OCI-LY7 (cell line): ENCODE measurements around the gene INPP5J. TPM values are rescaled to one million over a fixed set of nuclear protein-coding genes. Genes with fewer than 3 reads are reported as not detected.

Source experiments
- BruUV-seq: library from RNA; stranded (reverse); fragments of 400-500 nt; replicated peaks from 2 replicates; lab custom pipeline; 2021; lab: Mats Ljungman, UMichigan
- CTCF ChIA-PET: fragments of 300-600 bp; sonication (Branson Sonifier 250); formaldehyde crosslinking; loops from one replicate; lab custom pipeline; 2022; ENCODE audit warnings: antibody characterized with exemption; ENCODE audit not compliant: unreplicated experiment; lab: Charles Lee
- POLR2A ChIA-PET: fragments of 300-600 bp; sonication (Branson Sonifier 250); formaldehyde crosslinking; loops from one replicate; lab custom pipeline; 2022; ENCODE audit warnings: antibody characterized with exemption; lab: Charles Lee
- DNase-seq: peaks from one replicate; pipeline ENCODE4 v3.0.0-alpha.2; 2015; ENCODE audit warnings: low spot score
- H2AFZ ChIP-seq: fragments of 200-600 bp; sonication (generic), shearing (Covaris generic); 2 replicates; pipeline ENCODE4 v1.6.1; 2014; ENCODE audit warnings: mild to moderate bottlenecking, antibody characterized with exemption, low read length, moderate library complexity
- H3K27ac ChIP-seq: fragments of 200-600 bp; sonication (generic); 2 replicates; pipeline ENCODE4 v1.5.1; 2014; ENCODE audit warnings: mixed run types, low read depth, mild to moderate bottlenecking, moderate library complexity, low read length, inconsistent platforms; ENCODE audit not compliant: poor library complexity, severe bottlenecking
- H3K36me3 ChIP-seq: fragments of 200-600 bp; sonication (generic); 2 replicates; pipeline ENCODE4 v1.6.1; 2014; ENCODE audit warnings: mild to moderate bottlenecking, antibody characterized with exemption, low read length, moderate library complexity, mixed read lengths; ENCODE audit not compliant: insufficient read depth
- H3K4me1 ChIP-seq: fragments of 200-600 bp; sonication (generic); 2 replicates; pipeline ENCODE4 v1.5.1; 2014; ENCODE audit warnings: mild to moderate bottlenecking, low read length; ENCODE audit not compliant: insufficient read depth, poor library complexity, severe bottlenecking
- H3K4me2 ChIP-seq: fragments of 200-600 bp; sonication (generic); 2 replicates; pipeline ENCODE4 v1.6.1; 2014; ENCODE audit warnings: mild to moderate bottlenecking, low read length
- H3K4me3 ChIP-seq: fragments of 200-600 bp; sonication (generic); 2 replicates; pipeline ENCODE4 v1.5.1; 2014; ENCODE audit warnings: mild to moderate bottlenecking, low read depth, low read length; ENCODE audit not compliant: poor library complexity, severe bottlenecking
- H3K79me2 ChIP-seq: fragments of 200-600 bp; sonication (generic); 2 replicates; pipeline ENCODE4 v1.6.1; 2016; ENCODE audit warnings: low read depth, mild to moderate bottlenecking, low read length, moderate library complexity, mixed read lengths; ENCODE audit not compliant: insufficient read depth
- H3K9me2 ChIP-seq: fragments of 200-600 bp; sonication (generic); 2 replicates; pipeline ENCODE4 v1.6.1; 2016; ENCODE audit warnings: mild to moderate bottlenecking, low read length, mixed read lengths; ENCODE audit not compliant: insufficient read depth
- H3K9me3 ChIP-seq: fragments of 200-600 bp; sonication (generic); 2 replicates; pipeline ENCODE4 v1.6.1; 2014; ENCODE audit warnings: mild to moderate bottlenecking, mixed run types, low read length, mixed read lengths
- H4K20me1 ChIP-seq: fragments of 200-600 bp; sonication (generic); 2 replicates; pipeline ENCODE4 v1.6.1; 2014; ENCODE audit warnings: mild to moderate bottlenecking, antibody characterized with exemption, low read length, moderate library complexity, mixed read lengths; ENCODE audit not compliant: insufficient read depth
- CTCF ChIP-seq: fragments of 200-600 bp; sonication (generic); conservative IDR thresholded peaks from 2 replicates; pipeline ENCODE4 v1.5.1; 2014; ENCODE audit warnings: mild to moderate bottlenecking, antibody characterized with exemption, low read length, moderate library complexity, mixed read lengths
- EZH2phosphoT487 ChIP-seq: fragments of 200-600 bp; sonication (generic); IDR thresholded peaks from 2 replicates; pipeline ENCODE4 v1.6.1; 2018; ENCODE audit warnings: low read depth, borderline replicate concordance, mild to moderate bottlenecking, mixed run types, antibody characterized with exemption, low read length, moderate library complexity, mixed read lengths
- intact Hi-C: fragments of 100-400 bp; cut with micrococcal nuclease; formaldehyde crosslinking; loops from one replicate; pipeline ENCODE4 v1.10.0; 2022; ENCODE audit not compliant: unreplicated experiment
- total RNA-seq, 2 experiments: library from RNA; depleted of rRNA in 1 of 2; stranded (reverse); fragments of >200 nt in 1 of 2; shearing (Covaris generic) in 1 of 2; gene quantifications; 2 replicates each; pipeline ENCODE4 v1.2.3, GENCODE V29; 2014 to 2022

INPP5J gene
- total RNA-seq, 2 experiments from 2014 or later: 7.5 TPM; not detected in 1

GRCh38 chr22:31085493-31085824 lies 37.3 kb upstream of the INPP5J start:
- Histone ChIP-seq H4K20me1 (no peaks in the 10 kb centered on the region), H3K4me2 (peak overlapping the region; percentile 95), H3K9me3 (no peaks in the 10 kb centered on the region), H3K79me2 (no peaks in the 10 kb centered on the region; the same call in 1 of the 2 replicates), H2AFZ (peak overlapping the region; percentile 81), H3K36me3 (no peaks in the 10 kb centered on the region), H3K27ac (peak overlapping the region; percentile 65), H3K4me3 (peak overlapping the region; percentile 87), H3K4me1 (peaks cover 49% of the 10 kb centered on the region), H3K9me2 (no peaks in the 10 kb centered on the region)
- no TSS peak for BruUV-seq
- intact Hi-C loops: loop anchor here (10.0 kb wide), 1 partner anchor 451 kb away; the partner anchor contains the start of gene SLC35E4
- POLR2A ChIA-PET: interaction anchor here (0.7 to 0.9 kb wide), 2 partner anchors 49 to 170 kb away, joined by 3 to 4 read pairs; no protein-coding TSS in a partner anchor
- DNase-seq: no peak
- CTCF ChIA-PET: interaction anchor here (0.9 to 1.7 kb wide), 3 partner anchors 15 to 205 kb away, joined by 3 to 6 read pairs (median 3); no protein-coding TSS in a partner anchor
- peak; percentile 6; the same call in 1 of the 2 replicates for TF ChIP-seq CTCF
- TF ChIP-seq EZH2phosphoT487: no peak

- intact Hi-C loops: loop anchor here (10.0 kb wide), 1 partner anchor 451 kb away; the partner anchor contains the start of gene SLC35E4
- no peak for DNase-seq
- Histone ChIP-seq H3K4me3 (no peak overlapping the region), H3K9me2 (no peaks in the 10 kb centered on the region), H3K27ac (no peak overlapping the region), H3K79me2 (no peaks in the 10 kb centered on the region; the same call in 1 of the 2 replicates), H3K36me3 (no peaks in the 10 kb centered on the region), H4K20me1 (no peaks in the 10 kb centered on the region), H3K9me3 (no peaks in the 10 kb centered on the region), H3K4me1 (peaks cover 47% of the 10 kb centered on the region), H2AFZ (no peak overlapping the region), H3K4me2 (peak overlapping the region; percentile 95)
- TF ChIP-seq CTCF: no peak
- no peak for TF ChIP-seq EZH2phosphoT487
- ChIA-PET CTCF (interaction anchor here (1.7 kb wide), 1 partner anchor 21 kb away, joined by 6 read pairs; no protein-coding TSS in a partner anchor), POLR2A (interaction anchor here (0.6 kb wide), 1 partner anchor 211 kb away, joined by 3 read pairs; no protein-coding TSS in a partner anchor)
- no TSS peak for BruUV-seq
Observed at GRCh38 chr22:31085928-31086327, 36.8 kb upstream of the INPP5J start.

GRCh38 chr22:31086703-31087330 lies 35.9 kb upstream of the INPP5J start:
- intact Hi-C loops: loop anchor here (10.0 kb wide), 1 partner anchor 452 kb away; the partner anchor contains the start of gene SLC35E4
- Histone ChIP-seq H3K4me1 (peaks cover 43% of the 10 kb centered on the region), H4K20me1 (no peaks in the 10 kb centered on the region), H3K4me3 (no peak overlapping the region), H3K4me2 (no peak overlapping the region), H3K27ac (no peak overlapping the region), H3K9me2 (no peaks in the 10 kb centered on the region), H2AFZ (no peak overlapping the region), H3K36me3 (no peaks in the 10 kb centered on the region), H3K9me3 (no peaks in the 10 kb centered on the region), H3K79me2 (no peaks in the 10 kb centered on the region; the same call in 1 of the 2 replicates)
- DNase-seq: no peak
- BruUV-seq: no TSS peak
- TF ChIP-seq CTCF (no peak), EZH2phosphoT487 (no peak)
- POLR2A ChIA-PET: interaction anchor here (0.6 kb wide), 1 partner anchor 210 kb away, joined by 3 read pairs; no protein-coding TSS in a partner anchor
- CTCF ChIA-PET: no interaction called here
